AG04449 (cell line): ENCODE results near the gene CNRIP1.

ENCODE experiments used
- CTCF ChIA-PET: fragments of 350-600 bp; formaldehyde crosslinking; extraction: SDS; loops from one replicate; lab custom pipeline; 2021; ENCODE audit warnings: antibody characterized with exemption; lab: Yijun Ruan, JAX
- POLR2A ChIA-PET: fragments of 400-600, 350-600 bp; formaldehyde crosslinking; extraction: SDS; loops from one replicate; lab custom pipeline; 2020; ENCODE audit warnings: antibody characterized with exemption, inconsistent platforms; lab: Yijun Ruan, JAX
- DNase-seq: peaks from one replicate; pipeline ENCODE4 v3.0.0-alpha.2; 2010; ENCODE audit warnings: low read depth, low spot score
- H3K4me3 ChIP-seq: 2 replicates; pipeline ENCODE4 v1.5.1; 2011; ENCODE audit warnings: low read depth, mild to moderate bottlenecking, control low read depth, low read length
- TF ChIP-seq, protein P1 (sequence below): IDR thresholded peaks from one replicate; pipeline ENCODE4 v1.5.1; 2011; ENCODE audit warnings: mild to moderate bottlenecking, moderate library complexity, low read length, control low read depth, inconsistent platforms; ENCODE audit not compliant: insufficient read depth; ENCODE audit errors: missing control alignments

CNRIP1 gene

DNA sequence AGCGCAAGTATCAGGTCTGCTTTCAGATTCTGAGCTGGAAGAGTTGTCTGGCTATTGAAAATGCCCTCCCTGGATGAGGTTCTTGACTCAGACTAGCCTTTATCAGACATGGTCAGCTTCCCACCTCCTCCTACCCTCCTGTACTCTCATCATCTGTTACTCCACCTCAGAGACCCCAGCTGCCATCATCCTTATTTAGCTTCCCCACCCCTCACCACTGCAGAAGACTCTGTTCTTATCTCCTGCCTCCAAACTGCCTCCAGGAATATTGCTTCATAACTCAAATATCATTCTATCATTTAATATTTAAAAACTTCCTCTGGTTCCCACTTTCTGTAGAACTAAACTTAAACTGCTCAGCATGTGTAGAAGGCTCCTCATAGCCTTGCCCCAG is 36.3 kb downstream of the CNRIP1 start:
- DNase-seq = no peak
- TF ChIP-seq, protein P1, sequence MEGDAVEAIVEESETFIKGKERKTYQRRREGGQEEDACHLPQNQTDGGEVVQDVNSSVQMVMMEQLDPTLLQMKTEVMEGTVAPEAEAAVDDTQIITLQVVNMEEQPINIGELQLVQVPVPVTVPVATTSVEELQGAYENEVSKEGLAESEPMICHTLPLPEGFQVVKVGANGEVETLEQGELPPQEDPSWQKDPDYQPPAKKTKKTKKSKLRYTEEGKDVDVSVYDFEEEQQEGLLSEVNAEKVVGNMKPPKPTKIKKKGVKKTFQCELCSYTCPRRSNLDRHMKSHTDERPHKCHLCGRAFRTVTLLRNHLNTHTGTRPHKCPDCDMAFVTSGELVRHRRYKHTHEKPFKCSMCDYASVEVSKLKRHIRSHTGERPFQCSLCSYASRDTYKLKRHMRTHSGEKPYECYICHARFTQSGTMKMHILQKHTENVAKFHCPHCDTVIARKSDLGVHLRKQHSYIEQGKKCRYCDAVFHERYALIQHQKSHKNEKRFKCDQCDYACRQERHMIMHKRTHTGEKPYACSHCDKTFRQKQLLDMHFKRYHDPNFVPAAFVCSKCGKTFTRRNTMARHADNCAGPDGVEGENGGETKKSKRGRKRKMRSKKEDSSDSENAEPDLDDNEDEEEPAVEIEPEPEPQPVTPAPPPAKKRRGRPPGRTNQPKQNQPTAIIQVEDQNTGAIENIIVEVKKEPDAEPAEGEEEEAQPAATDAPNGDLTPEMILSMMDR = no peak
- POLR2A ChIA-PET = interaction anchor here (0.6 kb wide), 1 partner anchor 160 kb away, joined by 3 read pairs; no protein-coding TSS in a partner anchor
- H3K4me3 ChIP-seq = no peak overlapping the region
- CTCF ChIA-PET = interaction anchor here (0.7 to 12.3 kb wide), 32 partner anchors 8 to 160 kb away, joined by 3 to 131 read pairs (median 4); partner anchors contain the start of gene PNO1

DNA sequence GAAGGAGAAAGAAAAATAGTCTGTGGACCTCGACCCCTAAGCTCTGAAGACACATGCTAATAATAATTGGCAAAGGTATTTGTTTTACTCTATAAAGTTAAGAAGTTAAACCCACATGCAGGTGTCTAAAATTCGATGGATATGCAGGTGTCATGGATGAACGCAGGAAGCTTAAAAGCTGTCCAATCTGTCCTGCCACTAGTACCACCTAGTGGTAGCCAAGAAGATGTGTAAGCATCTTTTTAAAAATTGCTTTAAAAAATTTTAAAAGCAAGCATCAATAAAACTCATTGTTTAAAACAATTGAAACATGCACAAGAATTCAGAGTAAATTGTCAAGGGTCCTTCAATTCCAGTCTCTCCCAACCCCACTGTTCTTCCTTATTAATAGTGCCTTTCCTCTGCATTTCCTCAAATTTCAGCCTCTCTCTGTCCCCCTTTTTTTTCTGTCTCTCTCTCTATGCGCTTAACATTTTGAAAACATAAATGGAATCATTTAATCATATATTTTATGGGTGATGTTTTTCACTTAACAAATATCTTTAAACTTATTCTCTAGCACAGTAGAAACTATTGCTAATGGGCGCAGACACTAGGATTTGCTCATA is 36.8 kb downstream of the CNRIP1 start:
- TF ChIP-seq, protein P1 = peak; percentile 54
- no peak overlapping the region for H3K4me3 ChIP-seq
- DNase-seq = no peak
- CTCF ChIA-PET = interaction anchor here (0.7 to 12.3 kb wide), 41 partner anchors 8 to 164 kb away, joined by 3 to 131 read pairs (median 4); partner anchors contain the start of gene PNO1
- POLR2A ChIA-PET = no interaction called here

DNA sequence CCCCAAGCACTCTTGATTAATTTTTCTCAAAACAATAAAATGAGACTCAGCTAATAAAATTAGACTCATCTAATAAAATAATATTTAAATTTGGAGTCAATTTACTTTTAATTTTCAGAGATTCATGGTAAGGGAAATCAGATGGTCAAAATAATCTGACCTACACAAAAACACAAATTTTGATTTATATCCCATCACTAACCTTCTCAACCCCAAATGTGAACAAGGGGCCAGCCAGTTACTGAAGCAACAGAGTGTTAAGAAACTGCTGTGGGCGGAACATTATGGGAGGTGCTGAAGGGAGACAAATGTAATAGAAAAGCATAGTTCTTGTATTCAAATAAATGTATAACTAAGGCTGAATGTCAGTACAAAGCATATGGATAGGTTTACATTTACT is 39.0 kb downstream of the CNRIP1 start:
- TF ChIP-seq, protein P1 = no peak
- CTCF ChIA-PET = interaction anchor here (1.4 to 12.3 kb wide), 4 partner anchors 24 to 160 kb away, joined by 3 to 131 read pairs (median 81); no protein-coding TSS in a partner anchor
- DNase-seq = no peak
- POLR2A ChIA-PET = no interaction called here
- H3K4me3 ChIP-seq = no peak overlapping the region

DNA sequence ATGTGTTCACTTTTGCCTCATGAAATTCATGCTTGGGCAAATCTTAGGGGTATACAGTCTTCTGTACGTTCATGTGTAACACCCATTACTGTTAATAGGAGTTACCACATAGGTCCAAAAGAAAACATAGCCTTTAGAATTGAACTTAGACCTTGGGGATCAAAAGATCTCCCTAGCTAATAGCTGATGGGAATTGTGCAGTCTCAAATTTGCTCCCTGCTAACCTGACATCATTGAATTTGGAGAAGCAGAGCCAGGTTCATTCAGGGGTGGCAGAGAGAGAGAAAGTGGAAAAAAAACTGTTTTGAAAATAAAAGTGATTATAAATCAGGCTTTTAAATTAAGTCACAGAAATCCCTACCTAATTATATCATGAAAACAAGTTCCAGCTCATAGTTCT is 39.4 kb downstream of the CNRIP1 start:
- POLR2A ChIA-PET = interaction anchor here (0.6 kb wide), 1 partner anchor 28 kb away, joined by 3 read pairs; the partner anchor contains the start of gene PPP3R1
- no peak overlapping the region for H3K4me3 ChIP-seq
- CTCF ChIA-PET = interaction anchor here (1.4 to 12.3 kb wide), 4 partner anchors 23 to 161 kb away, joined by 3 to 131 read pairs (median 81); no protein-coding TSS in a partner anchor
- no peak for DNase-seq
- TF ChIP-seq, protein P1 = no peak

DNA sequence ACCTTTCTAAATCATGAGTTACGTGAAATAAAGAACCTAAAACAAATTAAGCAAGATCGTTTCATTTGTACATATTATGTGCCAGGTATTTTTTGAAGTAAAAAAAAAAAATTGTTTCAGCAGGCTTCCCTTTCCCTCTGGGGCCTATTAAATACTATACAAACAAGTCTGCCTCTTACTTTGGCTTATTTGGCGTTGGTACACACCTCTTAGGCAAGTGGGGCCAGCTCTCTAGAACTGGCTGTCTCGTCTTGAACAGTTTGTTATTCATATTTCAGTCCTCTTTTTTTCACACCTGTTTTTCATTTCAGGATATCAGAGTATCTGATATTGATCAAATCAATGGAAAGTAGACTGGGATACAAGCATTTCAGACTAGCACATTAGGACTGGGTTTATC is 40.1 kb downstream of the CNRIP1 start:
- TF ChIP-seq, protein P1 = no peak
- ChIA-PET POLR2A (interaction anchor here (0.6 kb wide), 1 partner anchor 27 kb away, joined by 3 read pairs; the partner anchor contains the start of gene PPP3R1), CTCF (interaction anchor here (0.7 to 12.3 kb wide), 6 partner anchors 23 to 161 kb away, joined by 3 to 131 read pairs (median 20); no protein-coding TSS in a partner anchor)
- H3K4me3 ChIP-seq = no peak overlapping the region
- no peak for DNase-seq

DNA sequence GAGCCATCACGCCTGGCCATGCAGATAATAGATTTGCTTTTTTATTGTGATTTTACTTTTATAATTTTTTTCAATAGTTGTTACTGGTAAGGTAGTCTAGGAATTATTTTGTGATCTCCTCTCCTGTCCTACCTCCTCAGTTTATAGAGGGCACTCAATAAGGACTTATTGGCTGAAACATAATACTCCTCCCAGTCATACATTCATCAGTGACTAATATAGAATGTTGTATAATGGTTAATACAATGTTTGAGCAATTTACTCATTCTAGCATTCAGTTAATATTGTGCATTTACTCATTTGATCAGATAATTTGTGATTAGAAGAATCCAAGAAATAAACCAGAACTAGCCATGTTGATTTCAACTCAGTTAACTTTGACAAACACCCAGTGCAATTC is 41.6 kb downstream of the CNRIP1 start:
- TF ChIP-seq, protein P1 = no peak
- CTCF ChIA-PET = interaction anchor here (0.6 to 10.6 kb wide), 8 partner anchors 7 to 155 kb away, joined by 3 to 126 read pairs (median 4); no protein-coding TSS in a partner anchor
- POLR2A ChIA-PET = no interaction called here
- DNase-seq = no peak
- H3K4me3 ChIP-seq = no peak overlapping the region
